Hypothalamus (tissue), 51 donors: ENCODE measurements around the gene ZBED5.
"Not testable (repeated sequence)": the region's sequence is repeated elsewhere in the genome, so short reads cannot be mapped to it uniquely, and the experiment has no call there.

ENCODE experiments used
- DNase-seq, 51 donors: peaks; one replicate each; lab custom pipeline; 2025; lab: John Stamatoyannopoulos, UW

Gene ZBED5

GRCh38 chr11:10844356-10844755 lies 13.5 kb downstream of the ZBED5 start:
- DNase-seq = no peak

DNA sequence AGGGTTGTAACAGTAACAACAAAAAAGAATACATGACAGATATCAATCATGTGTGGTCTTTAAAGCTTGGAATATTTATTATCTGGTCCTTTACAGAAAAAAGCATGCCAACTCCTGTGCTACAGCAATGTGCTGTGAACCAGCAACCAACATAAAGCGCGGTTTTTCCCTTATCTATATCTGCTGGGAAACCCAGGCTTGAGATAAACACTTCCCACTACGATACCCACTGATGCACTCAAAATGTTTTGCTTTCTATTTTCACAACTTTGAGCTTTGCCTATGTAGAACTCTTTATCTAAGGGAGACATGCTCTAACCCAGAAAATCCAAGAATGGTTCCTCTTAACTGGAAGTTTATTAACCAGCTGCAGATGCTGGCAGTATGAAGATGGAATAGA lies 19.0 kb downstream of the ZBED5 start:
- no peak for DNase-seq

- DNase-seq = no peak
These were observed 19.8 kb downstream of the ZBED5 start for GRCh38 chr11:10838083-10838482.

DNA sequence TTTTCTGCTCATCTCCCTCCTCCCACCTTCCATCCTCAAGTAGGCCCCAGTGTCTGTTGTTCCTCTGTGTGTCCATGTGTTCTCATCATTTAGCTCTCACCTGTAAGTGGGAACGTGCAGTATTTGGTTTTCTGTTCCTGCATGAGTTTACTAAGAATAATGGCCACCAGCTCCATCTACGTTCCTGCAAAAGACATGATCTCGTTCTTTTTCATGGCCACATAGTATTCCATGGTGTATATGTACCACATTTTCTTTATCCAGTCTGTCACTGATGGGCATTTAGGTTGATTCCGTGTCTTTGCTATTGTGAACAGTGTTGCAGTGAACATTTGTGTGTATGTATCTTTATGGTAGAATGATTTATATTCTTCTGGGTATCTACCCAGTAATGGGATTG lies 21.0 kb downstream of the ZBED5 start:
- not testable (repeated sequence) for DNase-seq

DNA sequence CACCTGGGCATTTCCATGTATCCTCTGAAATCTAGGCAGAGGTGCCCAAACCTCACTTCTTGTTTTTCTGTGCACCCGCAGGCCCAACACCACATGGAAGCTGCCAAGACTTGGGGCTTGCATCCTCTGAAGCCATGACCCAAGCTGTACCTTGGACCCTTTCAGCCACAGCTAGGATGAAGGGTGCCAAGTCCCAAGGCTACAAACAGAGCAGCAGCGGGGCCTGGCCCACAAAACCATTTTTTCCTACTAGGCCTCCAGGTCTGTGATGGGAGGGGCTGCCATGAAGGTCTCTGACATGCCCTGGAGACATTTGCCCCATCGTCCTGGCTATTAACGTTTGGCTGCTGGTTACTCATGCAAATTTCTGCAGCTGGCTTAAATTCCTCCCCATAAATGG lies 28.7 kb downstream of the ZBED5 start:
- DNase-seq = no peak

- no peak for DNase-seq
These were observed 29.5 kb downstream of the ZBED5 start for GRCh38 chr11:10828402-10828801.

DNA sequence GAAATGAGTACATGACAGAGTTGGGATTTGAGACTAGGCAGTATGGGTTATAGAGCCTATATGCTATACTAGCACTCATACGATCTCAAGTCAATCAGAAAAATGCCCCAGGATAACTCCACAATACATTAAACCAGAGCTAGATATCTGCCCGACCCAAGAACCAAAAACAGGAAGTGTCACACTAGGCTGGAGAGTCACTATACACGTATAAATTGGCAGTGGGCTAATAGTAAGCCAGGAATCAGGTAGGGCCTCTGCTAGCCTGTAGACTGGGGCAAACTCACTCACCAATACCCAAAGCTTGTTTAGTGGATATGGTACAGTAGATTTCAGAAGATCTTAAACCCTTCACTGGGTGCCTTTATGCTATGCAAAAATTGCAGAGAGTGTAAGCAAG lies 33.0 kb downstream of the ZBED5 start:
- DNase-seq = no peak

DNA sequence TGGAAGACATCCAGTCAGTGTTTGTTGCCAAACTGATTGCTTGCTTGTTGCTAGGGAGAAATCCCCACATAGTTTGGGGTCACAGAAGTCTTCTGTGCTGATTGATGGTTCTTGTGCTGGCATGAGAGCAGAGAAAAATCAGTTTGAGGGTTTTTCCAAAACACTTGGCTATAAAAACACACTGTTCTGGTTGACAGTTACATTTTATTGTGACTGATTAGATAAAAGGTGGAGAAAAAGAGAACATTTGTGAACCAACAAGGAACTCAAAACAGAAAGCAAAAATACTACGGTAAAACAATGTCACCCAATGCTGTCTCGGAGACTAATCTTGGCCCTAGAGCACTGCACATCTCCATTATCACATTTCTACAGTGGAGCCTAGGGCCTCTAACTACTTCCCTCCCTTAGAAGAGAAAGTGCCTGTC lies 34.7 kb downstream of the ZBED5 start:
- DNase-seq = no peak

- not testable (repeated sequence) for DNase-seq
These were observed 35.4 kb downstream of the ZBED5 start for GRCh38 chr11:10822491-10822890.

- DNase-seq = no peak
These were observed 39.3 kb downstream of the ZBED5 start for GRCh38 chr11:10818594-10818993.

DNA sequence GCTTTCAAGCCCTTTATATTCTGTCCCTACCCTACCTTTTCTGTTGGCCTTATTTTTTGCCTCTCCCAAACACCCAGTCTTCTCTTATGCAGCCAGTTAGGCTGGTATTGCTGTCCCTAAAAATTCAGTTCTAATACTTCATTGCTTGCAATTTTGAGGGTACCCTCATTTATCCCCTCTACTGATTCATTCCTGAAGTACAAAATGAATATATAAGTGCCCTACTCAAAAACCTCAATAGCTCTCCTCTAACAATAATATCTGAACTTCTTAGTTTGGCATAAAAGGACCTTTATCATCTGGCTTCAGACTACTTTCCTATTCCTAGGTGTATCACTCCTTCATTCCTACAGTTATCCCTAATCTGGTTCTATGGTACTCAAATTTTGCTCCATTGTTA lies 43.9 kb downstream of the ZBED5 start:
- DNase-seq = no peak

DNA sequence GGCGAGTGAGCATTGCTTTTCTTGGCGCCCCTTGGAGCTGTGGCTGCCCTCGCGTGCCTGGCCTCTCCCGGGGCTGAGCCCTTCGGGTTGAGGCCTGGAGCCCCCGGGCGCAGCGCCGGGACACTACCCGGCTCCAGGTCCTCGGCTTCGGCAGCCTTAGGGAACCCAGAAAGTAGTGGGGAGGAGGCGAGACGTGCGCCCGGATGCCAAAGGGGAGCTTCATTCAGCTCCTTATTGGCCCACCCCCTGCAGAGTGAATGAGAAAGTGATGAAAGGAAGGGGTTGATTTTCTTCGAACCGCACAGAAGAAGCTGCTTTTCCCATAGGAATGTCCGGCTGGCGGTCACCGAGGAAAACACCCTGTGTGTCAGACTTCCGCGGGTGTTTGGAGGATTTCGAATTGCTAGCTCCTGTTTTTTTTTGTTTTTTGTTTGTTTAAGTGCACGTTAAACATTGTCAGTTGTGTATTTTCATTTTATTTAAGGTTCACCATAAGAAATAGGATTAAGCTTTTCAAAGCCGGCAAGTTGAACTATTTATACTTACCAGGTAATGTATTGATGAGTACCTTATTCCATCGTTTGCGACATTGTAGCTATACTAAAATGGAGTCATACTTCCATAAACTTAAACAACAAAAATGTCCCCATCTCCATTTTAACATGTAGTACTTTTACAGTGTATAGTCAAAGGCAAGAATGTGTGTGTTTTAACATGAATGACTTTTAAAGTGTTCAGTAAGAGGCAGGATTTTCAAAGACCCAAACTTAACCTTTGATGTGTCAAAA lies 48.3 kb downstream of the ZBED5 start:
- DNase-seq = peak in 21 of 51 donors; percentile 31 to 79 (median 57)

DNA sequence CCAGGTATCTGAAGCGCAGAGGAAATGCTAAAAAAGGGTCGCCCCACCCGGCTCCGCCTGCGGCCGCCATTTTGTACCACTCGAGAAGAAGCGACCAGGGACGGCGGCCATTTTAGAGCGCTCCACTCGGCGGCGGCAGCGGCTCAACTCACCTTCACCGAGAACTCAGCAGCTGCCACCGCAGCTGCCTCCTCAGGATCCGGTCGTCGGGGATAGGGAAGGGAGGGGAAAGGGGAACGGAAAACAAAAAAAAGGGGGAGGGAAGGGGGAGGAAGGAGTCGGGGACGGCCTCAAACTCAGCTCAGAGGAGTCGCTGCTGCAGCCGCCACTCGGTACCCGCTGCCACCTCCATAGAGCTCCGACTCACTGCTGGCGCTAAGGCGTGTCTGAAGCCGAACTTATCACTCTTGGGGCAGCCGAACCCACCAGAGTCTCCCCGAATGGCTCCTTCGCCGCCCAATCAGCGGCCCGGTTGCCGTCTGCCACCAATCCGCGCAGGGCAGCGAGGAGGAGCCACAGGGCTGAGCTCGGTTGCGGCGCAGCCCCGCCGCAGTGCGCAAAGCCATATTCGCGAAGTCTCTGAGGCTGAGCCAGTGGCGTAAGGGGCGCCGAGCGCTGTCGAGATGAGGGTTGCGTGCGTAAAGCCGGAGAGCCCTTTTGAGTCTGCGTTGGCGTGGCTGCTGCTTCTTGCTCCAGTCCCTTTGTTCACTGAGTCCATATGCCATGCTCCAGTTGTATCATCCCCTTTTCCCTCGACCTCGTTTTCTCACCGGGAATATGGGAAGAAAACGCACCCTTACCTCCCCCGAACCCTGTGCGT lies 49.1 kb downstream of the ZBED5 start, which contains the start of gene EIF4G2:
Gene EIF4G2, minus strand, starts transcription at position 374 of the 820 bp plus-strand sequence.
- peak; percentile 71 to 100 (median 98) for DNase-seq

DNA sequence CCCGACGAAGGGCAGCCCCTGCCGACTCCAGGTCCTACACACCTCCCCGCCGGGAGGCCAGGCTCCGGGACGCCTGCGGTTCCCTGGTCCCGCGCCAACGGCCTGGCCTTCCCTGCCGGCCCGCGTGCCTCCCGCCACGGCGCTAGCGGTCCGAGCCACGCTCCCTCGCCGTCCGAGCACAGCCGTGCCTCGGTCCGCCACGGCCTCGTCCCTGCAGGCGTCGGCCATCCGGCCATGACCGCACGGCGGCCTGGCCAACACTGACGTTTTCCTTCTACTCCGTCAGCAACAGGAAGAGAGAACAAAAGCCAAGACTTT lies 49.7 kb downstream of the ZBED5 start:
- DNase-seq = peak in 9 of 51 donors; percentile 42 to 84 (median 65)

- peak in 48 of 51 donors; percentile 7 to 80 (median 52) for DNase-seq
These were observed 50.2 kb downstream of the ZBED5 start for GRCh38 chr11:10807493-10808234.

DNA sequence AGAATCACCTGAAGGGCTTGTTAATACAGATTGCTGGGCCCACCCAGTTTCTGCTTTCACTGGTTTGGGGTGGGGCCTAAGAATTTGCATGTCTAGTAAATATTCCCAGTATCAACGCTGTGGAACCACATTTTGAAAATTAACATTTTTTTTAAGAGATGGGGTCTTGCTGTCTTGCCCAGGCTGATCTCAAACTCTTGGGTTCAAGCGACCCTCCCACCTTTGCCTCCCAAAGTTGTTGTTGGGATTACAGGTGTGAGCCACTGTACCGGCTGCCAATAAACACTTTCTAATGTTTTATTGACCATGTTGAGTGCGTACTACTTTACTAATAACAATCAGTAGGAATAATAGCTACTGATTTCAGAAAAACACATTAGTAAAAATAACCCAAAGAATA lies 51.6 kb downstream of the ZBED5 start:
- DNase-seq = no peak

- DNase-seq = no peak
These were observed 52.1 kb downstream of the ZBED5 start for GRCh38 chr11:10805741-10806140.

DNA sequence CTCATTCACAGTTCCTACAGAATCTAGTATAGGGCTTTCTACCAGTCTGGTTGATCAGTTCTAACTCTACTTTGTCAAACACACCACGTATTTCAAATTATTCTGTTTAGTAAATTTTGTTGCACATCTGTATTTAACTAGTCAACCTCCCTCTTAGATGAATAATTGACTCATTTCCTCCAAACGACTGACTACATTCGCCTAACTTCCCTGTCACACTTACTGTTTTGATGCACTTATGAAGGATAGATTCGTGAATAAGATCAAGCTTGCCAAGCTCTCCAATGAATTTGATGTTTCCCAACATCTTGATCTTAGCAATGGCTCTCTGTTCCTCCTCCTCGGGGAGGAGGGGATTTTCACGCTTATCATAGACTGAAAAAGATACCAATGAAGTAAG lies 54.2 kb downstream of the ZBED5 start:
- no peak for DNase-seq
